Muscle layer of duodenum (tissue), 2 donors: ENCODE results near the gene ALDH1B1.
"Not testable (repeated sequence)": the region's sequence is repeated elsewhere in the genome, so short reads cannot be mapped to it uniquely, and the experiment has no call there.

ENCODE experiments used
- H3K27ac ChIP-seq: one replicate; pipeline ENCODE4 v1.7.0; 2013; ENCODE audit warnings: mild to moderate bottlenecking, low read length
- H3K27me3 ChIP-seq: one replicate; pipeline ENCODE4 v1.7.0; 2013; ENCODE audit warnings: low read depth, mild to moderate bottlenecking, control low read depth, low read length
- H3K36me3 ChIP-seq, 2 donors: one replicate each; pipeline ENCODE4 v1.7.0; 2013; ENCODE audit warnings: low read length in 2 of 2, control low read depth in 1 of 2, mild to moderate bottlenecking in 1 of 2; ENCODE audit not compliant: insufficient read depth in 2 of 2, control insufficient read depth in 1 of 2
- H3K4me1 ChIP-seq, 2 donors: one replicate each; pipeline ENCODE4 v1.7.0; 2013; ENCODE audit warnings: low read length in 2 of 2, mild to moderate bottlenecking in 2 of 2, control low read depth in 1 of 2, moderate library complexity in 1 of 2; ENCODE audit not compliant: insufficient read depth in 2 of 2, control insufficient read depth in 1 of 2
- H3K4me3 ChIP-seq, 2 donors: one replicate each; pipeline ENCODE4 v1.7.0; 2013; ENCODE audit warnings: low read length in 2 of 2, low read depth in 1 of 2, mild to moderate bottlenecking in 1 of 2
- H3K9me3 ChIP-seq, 2 donors: one replicate each; pipeline ENCODE4 v1.7.0; 2013; ENCODE audit warnings: low read length in 2 of 2, control low read depth in 1 of 2, mild to moderate bottlenecking in 1 of 2; ENCODE audit not compliant: control insufficient read depth in 1 of 2
- donor health status: healthy.

ALDH1B1 gene

GRCh38 chr9:38363589-38363925, 28.9 kb upstream of the ALDH1B1 start:
- Histone ChIP-seq H3K36me3 (no peaks in the 10 kb centered on the region), H3K4me3 (no peak overlapping the region)

GRCh38 chr9:38367898-38368297, 24.6 kb upstream of the ALDH1B1 start:
- H3K36me3 ChIP-seq: no peaks in the 10 kb centered on the region
- H3K9me3 ChIP-seq: no peaks in the 10 kb centered on the region
- peaks cover under 1 to 1% of the 10 kb centered on the region in 2 donors for H3K4me1 ChIP-seq
- no peaks in the 10 kb centered on the region for H3K27me3 ChIP-seq
- no peak overlapping the region for H3K27ac ChIP-seq
- H3K4me3 ChIP-seq: no peak overlapping the region

More at GRCh38 chr9:38363589-38363925, 28.9 kb upstream of the ALDH1B1 start:
- Histone ChIP-seq H3K4me1 (peaks cover 5 to 6% of the 10 kb centered on the region in 2 donors), H3K27me3 (no peaks in the 10 kb centered on the region), H3K9me3 (no peaks in the 10 kb centered on the region), H3K27ac (no peak overlapping the region)

GRCh38 chr9:38368731-38369130, 23.8 kb upstream of the ALDH1B1 start:
- Histone ChIP-seq H3K27ac (no peak overlapping the region), H3K36me3 (no peaks in the 10 kb centered on the region), H3K27me3 (no peaks in the 10 kb centered on the region), H3K4me3 (no peak overlapping the region), H3K9me3 (no peaks in the 10 kb centered on the region), H3K4me1 (no peaks in the 10 kb centered on the region)

GRCh38 chr9:38370176-38370575, 22.3 kb upstream of the ALDH1B1 start:
- H3K27me3 ChIP-seq: no peaks in the 10 kb centered on the region
- H3K4me1 ChIP-seq: peaks cover 0 to 2% of the 10 kb centered on the region in 2 donors
- no peaks in the 10 kb centered on the region for H3K36me3 ChIP-seq
- no peak overlapping the region for H3K4me3 ChIP-seq
- H3K27ac ChIP-seq: no peak overlapping the region
- no peaks in the 10 kb centered on the region for H3K9me3 ChIP-seq

GRCh38 chr9:38371495-38371894, 21.0 kb upstream of the ALDH1B1 start:
- Histone ChIP-seq H3K4me1 (peaks cover 0 to 6% of the 10 kb centered on the region in 2 donors), H3K36me3 (no peaks in the 10 kb centered on the region), H3K4me3 (no peak overlapping the region), H3K27me3 (no peaks in the 10 kb centered on the region), H3K27ac (no peak overlapping the region), H3K9me3 (no peaks in the 10 kb centered on the region)

GRCh38 chr9:38372762-38373619, 19.5 kb upstream of the ALDH1B1 start:
- Histone ChIP-seq H3K27me3 (no peaks in the 10 kb centered on the region), H3K9me3 (no peaks in the 10 kb centered on the region), H3K4me1 (peaks cover 4 to 6% of the 10 kb centered on the region in 2 donors), H3K4me3 (no peak overlapping the region), H3K36me3 (no peaks in the 10 kb centered on the region), H3K27ac (no peak overlapping the region)

GRCh38 chr9:38373679-38374078, 18.8 kb upstream of the ALDH1B1 start:
- H3K4me3 ChIP-seq: no peak overlapping the region
- H3K36me3 ChIP-seq: no peaks in the 10 kb centered on the region
- peaks cover 4 to 6% of the 10 kb centered on the region in 2 donors for H3K4me1 ChIP-seq
- H3K27me3 ChIP-seq: no peaks in the 10 kb centered on the region
- no peaks in the 10 kb centered on the region for H3K9me3 ChIP-seq
- no peak overlapping the region for H3K27ac ChIP-seq

GRCh38 chr9:38374847-38375571, 17.5 kb upstream of the ALDH1B1 start:
- H3K4me3 ChIP-seq: no peak overlapping the region
- peaks cover 4 to 6% of the 10 kb centered on the region in 2 donors for H3K4me1 ChIP-seq
- no peak overlapping the region for H3K27ac ChIP-seq
- H3K36me3 ChIP-seq: no peaks in the 10 kb centered on the region
- no peaks in the 10 kb centered on the region for H3K27me3 ChIP-seq
- H3K9me3 ChIP-seq: no peaks in the 10 kb centered on the region

- Histone ChIP-seq H3K27ac (no peak overlapping the region), H3K4me3 (no peak overlapping the region), H3K36me3 (no peaks in the 10 kb centered on the region), H3K27me3 (no peaks in the 10 kb centered on the region), H3K9me3 (no peaks in the 10 kb centered on the region), H3K4me1 (peaks cover 4 to 6% of the 10 kb centered on the region in 2 donors)
Observed at GRCh38 chr9:38375572-38375963, 16.9 kb upstream of the ALDH1B1 start.

GRCh38 chr9:38376021-38376670, 16.4 kb upstream of the ALDH1B1 start:
- Histone ChIP-seq H3K27ac (peak overlapping the region; percentile 7), H3K9me3 (no peaks in the 10 kb centered on the region), H3K36me3 (no peaks in the 10 kb centered on the region), H3K4me3 (no peak overlapping the region), H3K27me3 (no peaks in the 10 kb centered on the region), H3K4me1 (peaks cover 4 to 6% of the 10 kb centered on the region in 2 donors)

- H3K4me3 ChIP-seq, H3K36me3 ChIP-seq, H3K4me1 ChIP-seq, H3K9me3 ChIP-seq, H3K27me3 ChIP-seq, H3K27ac ChIP-seq: not testable (repeated sequence)
Observed at GRCh38 chr9:38377336-38378083, 15.0 kb upstream of the ALDH1B1 start.
